NCI-H345 treated with DMSO at 0.1 percent for 48 hours (cell line): ENCODE measurements around the gene MGST3.
"Not testable (repeated sequence)": the region's sequence is repeated elsewhere in the genome, so short reads cannot be mapped to it uniquely, and the experiment has no call there.

Experiments used
- DNase-seq: peaks from one replicate; lab custom pipeline; 2025; ENCODE audit not compliant: unreplicated experiment; lab: John Stamatoyannopoulos, UW

Gene MGST3

GRCh38 chr1:165629151-165629550 is 1.9 kb upstream of the MGST3 start:
- DNase-seq = no peak

GRCh38 chr1:165629848-165630628 is 996 bp upstream of the MGST3 start:
- DNase-seq = peak; percentile 69

- DNase-seq = no peak
These were observed 513 bp downstream of the MGST3 start for GRCh38 chr1:165631342-165632151.

GRCh38 chr1:165632152-165632469 is 1.1 kb downstream of the MGST3 start:
- no peak for DNase-seq

- no peak for DNase-seq
These were observed 1.5 kb downstream of the MGST3 start for GRCh38 chr1:165632491-165632890.

- no peak for DNase-seq
These were observed 2.6 kb downstream of the MGST3 start for GRCh38 chr1:165633614-165634013.

GRCh38 chr1:165634154-165634921 is 3.3 kb downstream of the MGST3 start:
- no peak for DNase-seq

GRCh38 chr1:165635329-165635728 is 4.3 kb downstream of the MGST3 start:
- DNase-seq = no peak

GRCh38 chr1:165635823-165636222 is 4.8 kb downstream of the MGST3 start:
- DNase-seq = no peak

GRCh38 chr1:165637427-165637826 is 6.4 kb downstream of the MGST3 start:
- no peak for DNase-seq

- DNase-seq = not testable (repeated sequence)
These were observed 7.2 kb downstream of the MGST3 start for GRCh38 chr1:165638211-165638610.

- DNase-seq = no peak
These were observed 9.0 kb downstream of the MGST3 start for GRCh38 chr1:165639821-165640623.

- no peak for DNase-seq
These were observed 10.4 kb downstream of the MGST3 start for GRCh38 chr1:165641231-165641987.

- DNase-seq = no peak
These were observed 13.2 kb downstream of the MGST3 start for GRCh38 chr1:165644064-165644735.

GRCh38 chr1:165645654-165646366 is 14.8 kb downstream of the MGST3 start:
- DNase-seq = no peak

- DNase-seq = no peak
These were observed 16.5 kb downstream of the MGST3 start for GRCh38 chr1:165647517-165647916.

- DNase-seq = no peak
These were observed 16.9 kb downstream of the MGST3 start for GRCh38 chr1:165647970-165648369.

- no peak for DNase-seq
These were observed 18.0 kb downstream of the MGST3 start for GRCh38 chr1:165648919-165649572.
